ENCODE data around the gene PSMD5.

GRCh38 chr9:120865176-120865575, 22.5 kb upstream of the PSMD5 start:
- TF ChIP-seq CTCF (conservative IDR thresholded peaks at IDR 0.05 in 1 of 2, IDR thresholded peaks at IDR 0.05 in 1 of 2; ENCODE audit: low read depth in 1 of 2, low read length in 2 of 2): no peak
- no peak for TF ChIP-seq EZH2 (IDR thresholded peaks at IDR 0.05; ENCODE audit: low read length, missing control alignments)

Measured in fibroblast of lung (primary cell).